ENCODE measurements around the gene PSMC1.

Gene PSMC1

GRCh38 chr14:90300611-90301047 is 44.3 kb downstream of the PSMC1 start:
- in situ Hi-C loops (cut with MboI; ENCODE audit: low pct_unique_long_range_greater_than_20kb, low sequenced_read_pairs, unreplicated experiment): no loop called here
- TF ChIP-seq CTCF (IDR thresholded peaks at IDR 0.05; ENCODE audit: extremely low read depth, insufficient read depth, missing control alignments): no peak
- no peak for DNase-seq (ENCODE audit: low spot score)

GRCh38 chr14:90301122-90301521 is 44.8 kb downstream of the PSMC1 start:
- DNase-seq (ENCODE audit: low spot score): no peak
- in situ Hi-C loops (cut with MboI; ENCODE audit: low pct_unique_long_range_greater_than_20kb, low sequenced_read_pairs, unreplicated experiment): no loop called here
- no peak for TF ChIP-seq CTCF (IDR thresholded peaks at IDR 0.05; ENCODE audit: extremely low read depth, insufficient read depth, missing control alignments)

GRCh38 chr14:90301668-90302090 is 45.3 kb downstream of the PSMC1 start:
- peak; percentile 35 for TF ChIP-seq CTCF (IDR thresholded peaks at IDR 0.05; ENCODE audit: extremely low read depth, insufficient read depth, missing control alignments)
- in situ Hi-C loops (cut with MboI; ENCODE audit: low pct_unique_long_range_greater_than_20kb, low sequenced_read_pairs, unreplicated experiment): no loop called here
- peak; percentile 39 for DNase-seq (ENCODE audit: low spot score)

- no peak for TF ChIP-seq CTCF (IDR thresholded peaks at IDR 0.05; ENCODE audit: extremely low read depth, insufficient read depth, missing control alignments)
- in situ Hi-C loops (cut with MboI; ENCODE audit: low pct_unique_long_range_greater_than_20kb, low sequenced_read_pairs, unreplicated experiment): no loop called here
- no peak for DNase-seq (ENCODE audit: low spot score)
These were observed 46.4 kb downstream of the PSMC1 start for GRCh38 chr14:90302529-90303303.

GRCh38 chr14:90303473-90303872 is 47.1 kb downstream of the PSMC1 start:
- in situ Hi-C loops (cut with MboI; ENCODE audit: low pct_unique_long_range_greater_than_20kb, low sequenced_read_pairs, unreplicated experiment): no loop called here
- DNase-seq (ENCODE audit: low spot score): no peak
- TF ChIP-seq CTCF (IDR thresholded peaks at IDR 0.05; ENCODE audit: extremely low read depth, insufficient read depth, missing control alignments): no peak

GRCh38 chr14:90304502-90304901 is 48.1 kb downstream of the PSMC1 start:
- in situ Hi-C loops (cut with MboI; ENCODE audit: low pct_unique_long_range_greater_than_20kb, low sequenced_read_pairs, unreplicated experiment): no loop called here
- TF ChIP-seq CTCF (IDR thresholded peaks at IDR 0.05; ENCODE audit: extremely low read depth, insufficient read depth, missing control alignments): no peak
- no peak for DNase-seq (ENCODE audit: low spot score)
